Peyer's patch (tissue), 4 donors: ENCODE measurements around the gene DDX49.

Experiments
- CTCF ChIP-seq, 6 experiments: fragments of 450-650 bp in 4 of 6; fragments of 200-600 bp in 2 of 6; sonication (generic) in 1 of 6; IDR thresholded peaks; one replicate each; pipeline ENCODE4 v1.5.1; 2017 to 2019; ENCODE audit warnings: antibody characterized with exemption in 6 of 6, mild to moderate bottlenecking in 3 of 6, moderate library complexity in 1 of 6
- POLR2A ChIP-seq, 2 donors: fragments of 450-650 bp; IDR thresholded peaks; one replicate each; pipeline ENCODE4 v1.5.1; 2017; ENCODE audit warnings: antibody characterized with exemption in 2 of 2, mild to moderate bottlenecking in 2 of 2, moderate library complexity in 2 of 2

DNA sequence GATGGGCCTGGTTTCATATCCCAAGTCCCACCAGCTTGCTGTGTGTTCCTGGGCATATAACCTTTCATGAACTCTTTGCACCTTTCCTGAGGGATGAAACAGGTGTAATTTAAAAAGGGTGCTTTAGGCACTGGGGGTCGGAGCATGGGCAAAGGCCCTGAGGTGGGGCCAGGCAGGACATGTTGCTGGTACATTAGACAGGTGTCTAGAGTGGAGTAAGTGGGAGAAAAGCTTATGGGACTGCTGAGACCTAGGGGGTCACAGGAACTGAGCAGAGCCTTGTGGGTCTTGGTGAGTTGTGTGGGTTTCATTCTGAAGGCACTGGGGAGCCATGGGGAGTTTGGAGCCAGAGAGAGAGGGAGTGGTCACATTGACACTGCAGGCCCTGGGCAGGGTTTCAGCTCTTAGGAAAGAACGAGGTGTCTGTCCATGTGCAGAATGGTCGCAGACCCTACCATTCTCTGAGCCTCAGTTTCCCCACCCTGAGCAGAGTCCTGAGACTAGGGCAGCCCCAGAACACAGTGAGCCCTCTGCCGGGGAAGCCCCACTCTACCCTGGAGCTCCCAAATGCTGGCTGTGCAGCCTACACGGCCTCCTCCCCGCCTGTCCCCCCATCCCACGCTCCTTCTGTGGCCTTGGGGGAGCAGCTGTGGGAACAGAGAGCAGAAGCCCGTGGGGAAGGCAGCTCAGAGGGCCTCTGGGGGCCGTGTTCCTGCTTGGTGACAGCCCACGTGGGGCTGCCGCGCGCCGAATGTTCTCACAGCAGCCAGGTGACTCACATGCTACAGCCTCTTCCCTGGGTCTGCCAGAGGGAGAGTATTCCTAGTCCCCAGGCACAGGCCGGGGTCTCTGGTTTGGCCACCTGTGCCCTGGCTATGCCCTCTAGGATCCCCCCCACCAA lies 28.8 kb downstream of the DDX49 start:
- TF ChIP-seq CTCF (IDR thresholded peaks at IDR 0.05) (no peak), POLR2A (IDR thresholded peaks at IDR 0.05) (no peak)
